Endothelial cell of umbilical vein (primary cell): ENCODE data around the gene RASGRP4. TPM values are rescaled to one million over a fixed set of nuclear protein-coding genes. Genes with fewer than 3 reads are reported as not detected.

Experiments
- BruUV-seq: library from RNA; stranded (reverse); fragments of 400-500 nt; replicated peaks from 2 replicates; lab custom pipeline; 2021; lab: Mats Ljungman, UMichigan
- CTCF ChIA-PET: fragments of 300-600, 350-600 bp; sonication (Branson Sonifier 250); formaldehyde crosslinking; loops from one replicate; lab custom pipeline; 2021; ENCODE audit warnings: antibody characterized with exemption, inconsistent platforms; lab: Charles Lee
- POLR2A ChIA-PET: fragments of 300-600, 350-600 bp; sonication (Branson Sonifier 250); formaldehyde crosslinking; loops from one replicate; lab custom pipeline; 2021; ENCODE audit warnings: antibody characterized with exemption, inconsistent platforms; lab: Charles Lee
- DNase-seq: peaks from one replicate; pipeline ENCODE4 v3.0.0-alpha.2; 2011; ENCODE audit warnings: low read depth, low spot score
- FAIRE-seq: peaks from 2 replicates; lab custom pipeline; 2011; peaks lifted over from hg19 to GRCh38; lab: Jason Lieb, UNC
- H2AFZ ChIP-seq: 2 replicates; pipeline ENCODE4 v1.6.0; 2012; ENCODE audit warnings: low read depth, low read length, control low read depth, inconsistent platforms
- H3K27ac ChIP-seq: 2 replicates; pipeline ENCODE4 v1.5.1; 2011; ENCODE audit warnings: low read depth, mild to moderate bottlenecking, control low read depth, low read length, moderate library complexity; ENCODE audit not compliant: insufficient read depth
- H3K27me3 ChIP-seq, 2 experiments: 2 replicates each; pipeline versions ENCODE4 v1.6.0 to v1.6.1; 2011; ENCODE audit warnings: low read length in 2 of 2, mixed read lengths in 1 of 2; ENCODE audit not compliant: control insufficient read depth in 2 of 2, insufficient read depth in 2 of 2
- H3K36me3 ChIP-seq, 2 experiments: 2 replicates in 1 of 2; 3 replicates in 1 of 2; pipeline ENCODE4 v1.5.1; 2011; ENCODE audit warnings: low read length in 2 of 2, mild to moderate bottlenecking in 1 of 2, moderate library complexity in 1 of 2; ENCODE audit not compliant: control insufficient read depth in 2 of 2, insufficient read depth in 2 of 2; ENCODE audit errors: extremely low read depth in 1 of 2
- H3K4me1 ChIP-seq: 3 replicates; pipeline ENCODE4 v1.5.1; 2011; ENCODE audit warnings: mild to moderate bottlenecking, low read length; ENCODE audit not compliant: control insufficient read depth, insufficient read depth; ENCODE audit errors: extremely low read depth
- H3K4me2 ChIP-seq: 2 replicates; pipeline ENCODE4 v1.6.1; 2011; ENCODE audit warnings: low read length, control low read depth, mixed read lengths; ENCODE audit not compliant: insufficient read depth
- H3K4me3 ChIP-seq, 3 experiments: fragments of 200-600 bp in 1 of 3; sonication (generic), shearing (Covaris generic) in 1 of 3; replicated peaks in 1 of 3; 2 replicates each; pipeline ENCODE4 v1.5.1; 2011 to 2016; ENCODE audit warnings: control low read depth in 3 of 3, low read length in 3 of 3, mild to moderate bottlenecking in 2 of 3, inconsistent platforms in 1 of 3, low read depth in 1 of 3, moderate library complexity in 1 of 3; ENCODE audit not compliant: insufficient read depth in 1 of 3
- H3K79me2 ChIP-seq: 2 replicates; pipeline ENCODE4 v1.6.0; 2012; ENCODE audit warnings: low read length, inconsistent platforms; ENCODE audit not compliant: control insufficient read depth, insufficient read depth
- H3K9ac ChIP-seq: replicated peaks from 2 replicates; pipeline ENCODE3; 2011; ENCODE audit warnings: low read length, control low read depth; ENCODE audit not compliant: insufficient read depth; ENCODE audit errors: extremely low read depth
- H3K9me1 ChIP-seq: replicated peaks from 3 replicates; pipeline ENCODE4 v1.6.0; 2011; ENCODE audit warnings: mild to moderate bottlenecking, low read length; ENCODE audit not compliant: control insufficient read depth, insufficient read depth; ENCODE audit errors: extremely low read depth
- H3K9me3 ChIP-seq: replicated peaks from 2 replicates; pipeline ENCODE4 v1.5.1; 2012; ENCODE audit warnings: low read length, inconsistent platforms; ENCODE audit not compliant: control insufficient read depth, insufficient read depth
- H4K20me1 ChIP-seq: replicated peaks from 2 replicates; pipeline ENCODE3; 2011; ENCODE audit warnings: mild to moderate bottlenecking, low read length; ENCODE audit not compliant: control insufficient read depth, insufficient read depth; ENCODE audit errors: extremely low read depth
- CTCF ChIP-seq, 2 donors: IDR thresholded peaks; 1 replicate in 1 of 2; 2 replicates in 1 of 2; pipeline ENCODE4 v1.5.1; 2011; ENCODE audit warnings: low read length in 2 of 2, mild to moderate bottlenecking in 2 of 2, moderate library complexity in 2 of 2, control low read depth in 1 of 2, inconsistent platforms in 1 of 2, low read depth in 1 of 2; ENCODE audit not compliant: insufficient read depth in 1 of 2; ENCODE audit errors: extremely low read depth in 1 of 2
- EZH2 ChIP-seq: IDR thresholded peaks from 2 replicates; pipeline ENCODE4 v1.6.1; 2012; ENCODE audit warnings: borderline replicate concordance, low read depth, mild to moderate bottlenecking, moderate library complexity, low read length, inconsistent platforms; ENCODE audit not compliant: severe bottlenecking
- FOS ChIP-seq: IDR thresholded peaks from 2 replicates; pipeline ENCODE4 v1.6.1; 2011; ENCODE audit warnings: mild to moderate bottlenecking, low read length, moderate library complexity, borderline replicate concordance; ENCODE audit not compliant: insufficient read depth
- GATA2 ChIP-seq: IDR thresholded peaks from 2 replicates; pipeline ENCODE4 v1.7.0; 2011; ENCODE audit warnings: low read depth, mild to moderate bottlenecking, moderate library complexity, mixed read lengths, low read length; ENCODE audit not compliant: insufficient read length, insufficient read depth
- JUN ChIP-seq: IDR thresholded peaks from 2 replicates; pipeline ENCODE4 v1.6.1; 2011; ENCODE audit warnings: borderline replicate concordance, low read depth; ENCODE audit not compliant: insufficient read length, insufficient read depth
- MYC ChIP-seq: IDR thresholded peaks from one replicate; pipeline ENCODE4 v1.6.1; 2011; ENCODE audit warnings: mild to moderate bottlenecking, low read depth, low read length
- POLR2A ChIP-seq: IDR thresholded peaks from 2 replicates; pipeline ENCODE4 v1.6.1; 2012; ENCODE audit warnings: low read depth, mild to moderate bottlenecking, control low read depth, low read length
- POLR2AphosphoS5 ChIP-seq: IDR thresholded peaks from 2 replicates; pipeline ENCODE4 v1.6.1; 2012; ENCODE audit warnings: low read depth, mild to moderate bottlenecking, control low read depth, low read length, moderate library complexity; ENCODE audit not compliant: insufficient read depth
- dilution Hi-C: fragments of 300-500 bp; cut with MboI; formaldehyde crosslinking; loops from one replicate; pipeline ENCODE4 v1.15.0; 2019; ENCODE audit warnings: low sequenced_read_pairs; ENCODE audit not compliant: extremely low pct_ligation_motif_present
- intact Hi-C: fragments of 100-400 bp; cut with micrococcal nuclease; formaldehyde crosslinking; loops from one replicate; pipeline ENCODE4 v1.10.0; 2022
- polyA plus RNA-seq, 4 experiments: library from polyadenylated mRNA; depleted of rRNA in 3 of 4; stranded (reverse) in 3 of 4; unstranded in 1 of 4; fragments of >200 nt; gene quantifications; 2 replicates each; pipeline versions ENCODE4 v1.2.1 to v1.2.3, GENCODE V29; 2011 to 2012; ENCODE audit warnings: missing spikeins in 1 of 4
- total RNA-seq: library from RNA; stranded (reverse); gene quantifications from 2 replicates; pipeline ENCODE4 v1.2.3, GENCODE V29; 2021

RASGRP4 gene
- total and polyA plus RNA-seq, 2 donors (not counting 3 experiments of a cell fraction or from before 2014, with no cell fraction given), result not detected

GRCh38 chr19:38399081-38399480, 26.9 kb downstream of the RASGRP4 start:
- intact Hi-C loops, result no loop called here
- Histone ChIP-seq H4K20me1 (no peaks in the 10 kb centered on the region), H3K27ac (no peak overlapping the region), H3K4me2 (no peak overlapping the region), H3K4me1 (peaks cover 2% of the 10 kb centered on the region), H2AFZ (no peak overlapping the region), H3K9me1 (no peaks in the 10 kb centered on the region), H3K79me2 (no peaks in the 10 kb centered on the region), H3K9ac (no peak overlapping the region), H3K36me3 (no peaks in the 10 kb centered on the region), H3K27me3 (no peaks in the 10 kb centered on the region), H3K4me3 (no peak overlapping the region), H3K9me3 (no peaks in the 10 kb centered on the region)
- FAIRE-seq, result no peak
- TF ChIP-seq FOS, result no peak
- TF ChIP-seq JUN, result no peak
- no peak for TF ChIP-seq EZH2
- TF ChIP-seq POLR2A, result no peak
- no peak for TF ChIP-seq POLR2AphosphoS5
- TF ChIP-seq GATA2, result no peak
- no peak for TF ChIP-seq CTCF (IDR thresholded peaks at IDR 0.05; ENCODE audit: extremely low read depth in 1 of 2, insufficient read depth in 1 of 2, low read depth in 1 of 2, low read length in 2 of 2)
- no peak for TF ChIP-seq MYC
- BruUV-seq, result no TSS peak
- DNase-seq, result no peak
- dilution Hi-C loops, result no loop called here
- POLR2A ChIA-PET, result no interaction called here
- CTCF ChIA-PET, result no interaction called here
